Mesendoderm (in vitro differentiated cells): Measurements from ENCODE around the gene CCDC187.
A peak's percentile ranks its signal among the peaks of the same experiment; 100 is the strongest.

ENCODE experiments used
- DNase-seq: peaks from one replicate; pipeline ENCODE4 v3.0.0; 2013
- H2AK5ac ChIP-seq: 2 replicates; pipeline ENCODE4 v1.6.1; 2013; ENCODE audit warnings: low read length, inconsistent platforms
- H2BK120ac ChIP-seq: 2 replicates; pipeline ENCODE4 v1.6.1; 2013; ENCODE audit warnings: low read depth, mild to moderate bottlenecking, low read length, moderate library complexity, mixed read lengths
- H2BK15ac ChIP-seq: replicated peaks from 2 replicates; pipeline ENCODE4 v1.6.1; 2013; ENCODE audit warnings: low read depth, mild to moderate bottlenecking, moderate library complexity
- H2BK5ac ChIP-seq: 2 replicates; pipeline ENCODE4 v1.6.1; 2013; ENCODE audit warnings: low read length, inconsistent platforms
- H3K18ac ChIP-seq: 2 replicates; pipeline ENCODE4 v1.6.1; 2013; ENCODE audit warnings: mild to moderate bottlenecking, low read length, mixed read lengths
- H3K23ac ChIP-seq: one replicate; pipeline ENCODE4 v1.6.1; 2013; ENCODE audit warnings: low read length
- H3K27ac ChIP-seq: 2 replicates; pipeline ENCODE4 v1.5.1; 2013; ENCODE audit warnings: low read depth, mild to moderate bottlenecking, inconsistent platforms, low read length, moderate library complexity
- H3K27me3 ChIP-seq: 2 replicates; pipeline ENCODE4 v1.6.1; 2013; ENCODE audit warnings: low read length, control low read depth, mild to moderate bottlenecking, inconsistent platforms; ENCODE audit not compliant: insufficient read depth, poor library complexity
- H3K36me3 ChIP-seq: 2 replicates; pipeline ENCODE4 v1.6.1; 2013; ENCODE audit warnings: low read length, inconsistent platforms; ENCODE audit not compliant: control insufficient read depth, insufficient read depth
- H3K4ac ChIP-seq: one replicate; pipeline ENCODE4 v1.6.1; 2013; ENCODE audit warnings: low read depth, mild to moderate bottlenecking, low read length, moderate library complexity
- H3K4me1 ChIP-seq: 2 replicates; pipeline ENCODE4 v1.6.1; 2013; ENCODE audit warnings: low read depth, low read length, inconsistent platforms; ENCODE audit not compliant: control insufficient read depth
- H3K4me2 ChIP-seq: 2 replicates; pipeline ENCODE4 v1.6.1; 2013; ENCODE audit warnings: low read length
- H3K4me3 ChIP-seq: 2 replicates; pipeline ENCODE4 v1.5.1; 2013; ENCODE audit warnings: mild to moderate bottlenecking, low read length
- H3K56ac ChIP-seq: one replicate; pipeline ENCODE4 v1.6.1; 2013; ENCODE audit warnings: low read length
- H3K79me1 ChIP-seq: 2 replicates; pipeline ENCODE4 v1.6.1; 2013; ENCODE audit warnings: low read length, inconsistent platforms
- H3K79me2 ChIP-seq: 2 replicates; pipeline ENCODE4 v1.6.1; 2013; ENCODE audit warnings: mild to moderate bottlenecking, low read length; ENCODE audit not compliant: control insufficient read depth, insufficient read depth
- H3K9ac ChIP-seq: 2 replicates; pipeline ENCODE4 v1.6.1; 2013; ENCODE audit warnings: low read length, inconsistent platforms
- H4K5ac ChIP-seq: one replicate; pipeline ENCODE4 v1.6.1; 2013; ENCODE audit warnings: low read length
- H4K8ac ChIP-seq: one replicate; pipeline ENCODE4 v1.6.1; 2013; ENCODE audit warnings: low read depth, mild to moderate bottlenecking, control low read depth, low read length, moderate library complexity
- WGBS: extraction: QIAGEN DNeasy Blood & Tissue Kit; methylation state at CpG from one replicate; pipeline ENCODE4 v1.1.7; 2013; ENCODE audit warnings: low lambda C conversion rate, missing lambda C conversion rate; ENCODE audit not compliant: insufficient coverage; ENCODE audit errors: extremely low coverage; 5-methylcytosine and 5-hydroxymethylcytosine counted together

Gene CCDC187

DNA sequence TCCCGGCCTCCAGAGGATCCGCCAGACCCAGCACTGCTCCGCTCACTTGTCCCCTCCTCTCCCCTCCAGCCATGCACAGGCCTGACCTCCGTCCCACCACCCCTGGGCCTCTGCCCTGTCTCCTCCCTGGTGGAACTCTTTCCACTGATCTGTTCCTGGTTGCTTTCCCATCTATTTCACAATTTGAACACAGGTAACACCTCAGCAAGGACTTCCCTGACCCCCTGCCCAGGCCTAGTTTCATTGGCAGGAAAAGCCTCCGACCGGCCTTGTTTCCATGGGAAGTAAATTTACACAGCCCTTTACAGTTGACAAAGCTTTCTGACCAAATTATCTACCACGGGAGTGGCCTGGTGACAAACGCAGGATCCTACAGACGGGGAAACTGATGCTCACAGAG lies 73.1 kb downstream of the CCDC187 start:
- no peak overlapping the region for H4K5ac ChIP-seq
- H3K9ac ChIP-seq: no peak overlapping the region
- no peak for DNase-seq
- no peak overlapping the region for H4K8ac ChIP-seq
- H3K4me1 ChIP-seq: no peaks in the 10 kb centered on the region
- no CpG with 5 or more reads among the region's 9 CpGs for WGBS
- H3K79me2 ChIP-seq: peaks cover 6% of the 10 kb centered on the region
- no peak overlapping the region for H3K4ac ChIP-seq
- H3K4me2 ChIP-seq: no peak overlapping the region
- no peak overlapping the region for H2BK120ac ChIP-seq
- H3K23ac ChIP-seq: no peak overlapping the region
- no peaks in the 10 kb centered on the region for H3K27me3 ChIP-seq
- H2BK5ac ChIP-seq: no peak overlapping the region
- H3K56ac ChIP-seq: no peak overlapping the region
- H3K27ac ChIP-seq: no peak overlapping the region
- peaks cover 21% of the 10 kb centered on the region for H3K79me1 ChIP-seq
- no peak overlapping the region for H2BK15ac ChIP-seq
- H3K18ac ChIP-seq: no peak overlapping the region
- H3K4me3 ChIP-seq: no peak overlapping the region
- no peaks in the 10 kb centered on the region for H3K36me3 ChIP-seq
- no peak overlapping the region for H2AK5ac ChIP-seq

DNA sequence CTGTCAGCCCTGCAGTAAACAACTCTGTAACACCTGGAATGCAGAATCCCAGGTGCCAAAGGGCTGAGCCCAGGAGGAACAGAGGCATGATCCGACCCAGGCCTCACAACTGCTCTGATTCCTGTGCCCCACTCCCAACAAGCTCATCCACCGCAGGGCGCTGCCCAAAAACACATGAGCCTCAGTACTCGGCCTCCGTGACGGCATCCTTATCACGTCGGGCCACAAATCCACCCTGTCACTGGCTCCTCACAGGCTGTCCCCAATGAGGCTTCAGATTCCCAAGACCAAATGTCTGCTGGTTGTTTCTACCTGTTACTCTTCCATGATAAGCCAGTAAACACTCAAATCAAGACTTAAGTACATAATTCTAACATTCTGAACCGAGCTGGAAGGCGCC lies 73.5 kb downstream of the CCDC187 start:
- H2AK5ac ChIP-seq: no peak overlapping the region
- no peak overlapping the region for H2BK120ac ChIP-seq
- H3K79me2 ChIP-seq: peaks cover 6% of the 10 kb centered on the region
- H3K9ac ChIP-seq: no peak overlapping the region
- H3K27me3 ChIP-seq: no peaks in the 10 kb centered on the region
- H3K79me1 ChIP-seq: peaks cover 21% of the 10 kb centered on the region
- H4K5ac ChIP-seq: no peak overlapping the region
- no peak overlapping the region for H3K27ac ChIP-seq
- H3K23ac ChIP-seq: no peak overlapping the region
- no peak overlapping the region for H3K56ac ChIP-seq
- no CpG with 5 or more reads among the region's 10 CpGs for WGBS
- H3K36me3 ChIP-seq: no peaks in the 10 kb centered on the region
- DNase-seq: no peak
- H3K4me2 ChIP-seq: no peak overlapping the region
- no peak overlapping the region for H2BK5ac ChIP-seq
- H3K18ac ChIP-seq: no peak overlapping the region
- no peak overlapping the region for H3K4me3 ChIP-seq
- H4K8ac ChIP-seq: no peak overlapping the region
- H3K4me1 ChIP-seq: no peaks in the 10 kb centered on the region
- H2BK15ac ChIP-seq: no peak overlapping the region
- H3K4ac ChIP-seq: no peak overlapping the region

DNA sequence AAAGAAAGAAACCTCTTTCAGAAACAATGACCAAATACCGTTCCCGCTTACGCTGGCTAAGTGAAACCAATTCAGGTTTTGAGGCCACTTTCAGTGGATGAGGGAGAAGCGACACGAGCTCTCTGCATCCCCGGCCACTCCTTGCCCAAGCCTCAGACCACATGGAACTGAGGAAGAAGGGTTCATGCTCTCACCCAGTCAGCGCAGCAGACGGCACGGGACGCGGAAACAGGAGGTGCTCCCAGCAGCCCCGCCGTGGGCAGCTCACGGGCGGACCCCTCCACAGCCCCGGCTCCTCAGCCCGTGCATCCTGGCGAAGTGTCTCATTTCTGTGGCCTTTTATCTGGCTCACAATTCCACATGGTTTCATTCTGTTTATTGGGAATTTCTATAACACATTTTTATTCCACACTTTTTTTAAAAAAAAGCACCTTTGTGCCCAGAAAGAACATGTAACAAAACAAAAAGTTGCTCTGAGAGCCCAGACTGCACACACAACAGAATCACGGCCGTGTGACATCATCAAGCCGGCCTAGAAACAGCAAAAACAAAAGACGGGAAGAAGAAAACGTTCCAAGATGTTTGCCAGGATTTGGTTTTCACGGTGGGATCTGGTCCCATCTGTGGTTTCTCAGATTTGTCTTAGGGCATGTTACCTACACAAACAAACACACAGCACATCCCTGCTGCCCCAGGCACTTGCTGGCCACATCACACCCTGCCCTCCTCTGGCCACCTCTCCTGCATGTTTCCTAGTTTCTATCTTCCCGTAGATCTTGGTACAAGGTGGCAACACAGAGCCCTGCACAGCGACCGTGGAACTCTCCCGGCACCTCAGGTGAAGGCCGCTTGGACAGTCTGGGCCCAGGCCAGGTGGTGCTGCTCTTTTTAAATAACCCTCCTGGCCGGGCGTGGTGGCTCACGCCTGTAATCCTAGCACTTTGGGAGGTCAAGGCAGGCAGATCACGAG lies 74.5 kb downstream of the CCDC187 start:
- Histone ChIP-seq H3K36me3 (no peaks in the 10 kb centered on the region), H3K18ac (no peak overlapping the region), H4K8ac (no peak overlapping the region), H2BK15ac (no peak overlapping the region), H3K4ac (no peak overlapping the region), H3K27ac (no peak overlapping the region), H3K4me1 (no peaks in the 10 kb centered on the region), H2BK5ac (no peak overlapping the region), H2BK120ac (no peak overlapping the region), H4K5ac (no peak overlapping the region), H3K79me2 (peaks cover 6% of the 10 kb centered on the region), H3K4me3 (no peak overlapping the region), H3K4me2 (no peak overlapping the region), H3K23ac (no peak overlapping the region), H3K27me3 (no peaks in the 10 kb centered on the region), H3K9ac (no peak overlapping the region), H3K56ac (no peak overlapping the region), H3K79me1 (peaks cover 24% of the 10 kb centered on the region), H2AK5ac (no peak overlapping the region)
- DNase-seq: no peak
- WGBS: no CpG with 5 or more reads among the region's 33 CpGs

DNA sequence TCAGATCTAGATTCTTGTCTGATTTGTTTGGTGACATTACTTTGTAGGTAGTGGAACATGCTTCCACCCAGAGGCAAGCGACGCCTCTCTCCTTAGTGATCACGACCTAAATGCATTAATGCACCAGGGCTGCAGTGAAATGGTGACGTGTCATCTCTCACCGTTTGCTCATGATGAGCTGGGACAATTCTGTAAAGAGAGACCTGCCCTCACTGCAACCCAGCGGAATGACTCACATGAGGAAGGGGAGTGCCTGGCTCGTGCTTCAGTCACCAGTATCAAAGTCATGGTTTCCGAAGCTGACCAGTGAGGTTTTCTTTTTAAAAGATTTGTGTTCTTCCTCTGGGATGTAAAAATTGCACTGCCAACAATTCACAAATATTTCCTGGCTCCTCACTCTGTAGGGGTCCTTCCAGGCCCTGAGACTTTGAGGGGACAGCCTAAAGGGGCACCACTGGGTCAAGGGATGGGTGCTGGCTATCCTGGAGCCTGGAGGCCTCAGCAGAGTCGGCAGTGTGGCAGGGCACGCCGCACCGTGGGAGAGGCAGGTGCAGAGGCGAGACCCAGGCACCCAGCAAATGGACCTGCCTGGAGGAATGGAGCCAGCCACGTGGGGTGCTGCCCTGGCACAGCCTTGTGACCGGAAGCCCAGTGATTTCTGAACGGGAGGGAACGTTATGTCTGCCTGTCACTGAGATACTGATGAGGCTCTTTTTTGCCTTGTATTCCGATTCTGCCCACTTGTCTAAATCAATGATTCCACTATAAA lies 75.6 kb downstream of the CCDC187 start:
- no peak overlapping the region for H2AK5ac ChIP-seq
- H3K4me2 ChIP-seq: no peak overlapping the region
- H3K4me1 ChIP-seq: no peaks in the 10 kb centered on the region
- H2BK5ac ChIP-seq: no peak overlapping the region
- H2BK15ac ChIP-seq: no peak overlapping the region
- H3K79me2 ChIP-seq: peaks cover 5% of the 10 kb centered on the region
- no peak overlapping the region for H3K23ac ChIP-seq
- peak; percentile 25 for DNase-seq
- no peak overlapping the region for H4K5ac ChIP-seq
- H3K27ac ChIP-seq: no peak overlapping the region
- no peak overlapping the region for H3K18ac ChIP-seq
- H3K36me3 ChIP-seq: no peaks in the 10 kb centered on the region
- H3K4me3 ChIP-seq: no peak overlapping the region
- no peak overlapping the region for H3K56ac ChIP-seq
- no peaks in the 10 kb centered on the region for H3K27me3 ChIP-seq
- H2BK120ac ChIP-seq: no peak overlapping the region
- H3K9ac ChIP-seq: no peak overlapping the region
- no peak overlapping the region for H3K4ac ChIP-seq
- WGBS: no CpG with 5 or more reads among the region's 18 CpGs
- peaks cover 20% of the 10 kb centered on the region for H3K79me1 ChIP-seq
- no peak overlapping the region for H4K8ac ChIP-seq

DNA sequence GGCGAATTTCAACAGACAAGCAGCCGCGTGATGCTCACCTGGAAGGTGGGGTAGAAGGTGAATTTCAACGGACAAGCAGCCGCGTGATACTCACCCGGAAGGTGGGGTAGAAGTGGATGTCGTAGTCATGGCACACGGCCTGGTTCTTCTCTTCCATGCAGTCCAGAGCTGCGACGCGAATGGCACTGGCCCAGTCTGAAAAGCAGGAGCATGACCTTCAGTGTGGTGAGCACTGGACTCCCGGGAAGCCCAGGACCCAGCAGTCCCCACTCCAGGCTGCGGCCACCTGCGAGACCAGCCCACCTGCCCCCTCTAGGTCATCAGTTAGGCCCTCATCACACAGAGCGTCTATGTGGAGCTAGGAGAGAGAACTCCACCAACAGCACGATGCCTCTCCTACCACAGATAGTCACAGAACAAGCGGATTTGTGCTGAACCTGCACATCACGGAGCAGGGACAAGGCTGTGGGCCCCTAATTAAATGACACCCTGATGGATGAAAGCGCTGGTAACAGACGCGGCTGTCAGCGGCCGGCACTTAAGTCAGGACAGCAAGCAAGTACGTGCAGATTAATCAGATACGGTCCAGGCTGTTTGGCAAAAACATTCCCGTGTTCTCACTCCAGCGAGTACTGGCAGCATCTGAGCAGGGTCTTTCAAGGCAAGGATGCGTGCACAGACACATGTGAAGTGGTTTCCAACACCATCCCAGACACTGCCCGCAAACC lies 77.0 kb downstream of the CCDC187 start:
- Histone ChIP-seq H3K4ac (no peak overlapping the region), H2BK5ac (no peak overlapping the region), H3K9ac (no peak overlapping the region), H3K27me3 (no peaks in the 10 kb centered on the region), H3K56ac (no peak overlapping the region), H4K5ac (no peak overlapping the region), H3K23ac (no peak overlapping the region), H3K27ac (no peak overlapping the region), H2BK15ac (no peak overlapping the region), H3K79me2 (peaks cover 5% of the 10 kb centered on the region), H3K79me1 (peaks cover 19% of the 10 kb centered on the region), H3K4me3 (no peak overlapping the region), H3K36me3 (no peaks in the 10 kb centered on the region), H3K4me2 (no peak overlapping the region), H2BK120ac (no peak overlapping the region), H2AK5ac (no peak overlapping the region), H3K18ac (no peak overlapping the region), H3K4me1 (no peaks in the 10 kb centered on the region), H4K8ac (no peak overlapping the region)
- WGBS: no CpG with 5 or more reads among the region's 30 CpGs
- no peak for DNase-seq
